Muscle of back (tissue), 11 donors: Measurements from ENCODE around the gene RBBP8. TPM values are rescaled to one million over a fixed set of nuclear protein-coding genes. Genes with fewer than 3 reads are reported as not detected.

ENCODE experiments used
- DNase-seq, 3 donors: peaks; one replicate each; pipeline versions ENCODE4 v3.0.0 to v3.0.0-alpha.2; 2013
- polyA plus RNA-seq, 10 donors: library from polyadenylated mRNA; unstranded; fragments of 120-200 nt; gene quantifications; one replicate each; pipeline ENCODE4 v1.2.1, GENCODE V29; 2013; ENCODE audit not compliant: insufficient read length in 10 of 10

RBBP8 gene
- polyA plus RNA-seq, 10 donors, result 8.7 to 24.1 (median 12.0) TPM

GRCh38 chr18:23059541-23060465 lies 126.7 kb downstream of the RBBP8 start:
- no peak for DNase-seq

GRCh38 chr18:23062011-23062410 lies 128.9 kb downstream of the RBBP8 start:
- no peak for DNase-seq

GRCh38 chr18:23063502-23063901 lies 130.4 kb downstream of the RBBP8 start:
- no peak for DNase-seq

GRCh38 chr18:23065234-23065806 lies 132.2 kb downstream of the RBBP8 start:
- no peak for DNase-seq

- DNase-seq, result peak in 2 of 3 donors; percentile 38 to 53
Measured at GRCh38 chr18:23066060-23066459, 132.9 kb downstream of the RBBP8 start.

GRCh38 chr18:23066504-23067039 lies 133.4 kb downstream of the RBBP8 start:
- DNase-seq, result no peak

- no peak for DNase-seq
Measured at GRCh38 chr18:23067236-23067635, 134.1 kb downstream of the RBBP8 start.

GRCh38 chr18:23068011-23068410 lies 134.9 kb downstream of the RBBP8 start:
- DNase-seq, result no peak

GRCh38 chr18:23068570-23069310 lies 135.6 kb downstream of the RBBP8 start:
- no peak for DNase-seq

- DNase-seq, result no peak
Measured at GRCh38 chr18:23069481-23069880, 136.4 kb downstream of the RBBP8 start.

- DNase-seq, result no peak
Measured at GRCh38 chr18:23069898-23070297, 136.8 kb downstream of the RBBP8 start.

- peak in 2 of 3 donors; percentile 34 to 50 for DNase-seq
Measured at GRCh38 chr18:23071285-23071684, 138.2 kb downstream of the RBBP8 start.

- DNase-seq, result no peak
Measured at GRCh38 chr18:23072079-23072478, 139.0 kb downstream of the RBBP8 start.

GRCh38 chr18:23073996-23074606 lies 141.0 kb downstream of the RBBP8 start:
- no peak for DNase-seq

Other genes with a start within 250 kb of the RBBP8 start
- gene CABLES1, start 202.2 kb downstream of the RBBP8 start, polyA plus RNA-seq, result 1 to 10 TPM; 6.0 to 8.9 (median 7.1) TPM